NCI-H2107 treated with DMSO at 0.1 percent for 48 hours (cell line): Measurements from ENCODE around the gene NOM1.

Experiments used
- DNase-seq: peaks from one replicate; lab custom pipeline; 2025; ENCODE audit not compliant: unreplicated experiment; lab: John Stamatoyannopoulos, UW

The NOM1 gene

GRCh38 chr7:157014635-157015555, 65.4 kb downstream of the NOM1 start:
- no peak for DNase-seq

DNA sequence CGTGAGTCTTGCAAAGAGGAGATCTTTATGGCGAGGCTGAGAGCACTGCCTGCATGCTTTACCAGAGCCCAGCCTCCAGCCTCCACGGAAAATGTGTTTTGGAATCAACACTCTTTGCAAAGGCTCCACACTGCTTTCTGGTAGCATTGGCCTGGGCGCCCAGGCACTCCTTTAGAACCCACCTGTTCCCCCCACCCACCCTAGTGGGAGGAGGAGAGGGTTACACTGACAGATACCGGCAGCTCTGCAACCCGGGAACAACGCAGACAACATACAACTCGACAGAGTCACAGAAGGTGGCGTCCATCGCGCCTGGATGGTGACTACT, 66.5 kb downstream of the NOM1 start:
- DNase-seq = no peak

DNA sequence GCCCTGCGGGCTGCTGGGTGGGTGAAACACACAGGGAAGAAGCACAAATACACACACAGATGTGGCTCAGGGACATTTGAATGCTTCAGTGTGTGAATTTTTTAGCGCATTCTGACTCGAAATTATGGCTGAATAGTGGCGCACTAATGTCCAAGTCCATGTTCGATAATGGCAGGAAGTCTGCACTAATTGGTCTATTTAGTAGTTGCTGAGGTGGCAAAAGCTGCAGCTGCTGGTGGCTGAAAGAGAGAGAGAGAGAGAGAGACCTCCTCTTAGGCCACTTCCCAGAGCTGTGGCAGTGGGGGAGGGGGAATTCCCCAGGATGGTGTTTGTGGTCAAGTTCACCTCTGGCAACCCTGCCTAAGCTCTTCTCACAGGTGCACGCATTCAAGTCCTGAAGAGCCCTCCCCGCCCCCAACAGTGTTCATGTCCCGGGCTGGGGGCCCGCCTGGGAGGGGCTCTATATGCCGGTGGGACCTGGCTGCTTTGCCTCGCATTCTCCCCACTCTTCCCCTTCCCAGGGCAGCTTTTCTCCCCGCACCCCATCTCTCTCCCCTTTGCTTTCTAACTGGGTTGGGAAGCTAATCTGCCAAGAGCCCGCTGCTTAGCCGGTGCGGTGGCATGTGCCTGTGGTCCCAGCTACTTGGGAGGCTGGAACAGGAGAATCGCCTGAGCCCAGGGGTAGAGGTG, 67.0 kb downstream of the NOM1 start:
- DNase-seq = no peak

DNA sequence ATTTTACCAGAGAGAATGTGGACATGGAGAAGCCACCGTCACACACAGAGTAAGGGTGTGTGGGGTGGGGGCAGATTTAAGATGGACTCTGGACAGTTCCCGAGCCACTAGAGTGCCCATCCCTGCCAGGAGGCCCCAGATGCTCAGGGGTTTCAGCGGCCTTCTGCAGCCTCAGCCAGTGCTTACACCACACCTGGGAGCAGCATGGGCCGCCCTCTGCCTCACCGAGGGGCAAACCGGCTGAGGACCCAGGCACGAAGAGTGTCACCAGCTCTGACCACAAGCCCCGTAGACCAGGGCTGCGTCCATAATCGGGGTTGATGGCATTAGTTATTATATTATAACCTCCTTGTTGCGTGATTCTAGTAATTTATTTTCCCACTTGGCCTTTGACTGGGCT, 67.6 kb downstream of the NOM1 start:
- no peak for DNase-seq

DNA sequence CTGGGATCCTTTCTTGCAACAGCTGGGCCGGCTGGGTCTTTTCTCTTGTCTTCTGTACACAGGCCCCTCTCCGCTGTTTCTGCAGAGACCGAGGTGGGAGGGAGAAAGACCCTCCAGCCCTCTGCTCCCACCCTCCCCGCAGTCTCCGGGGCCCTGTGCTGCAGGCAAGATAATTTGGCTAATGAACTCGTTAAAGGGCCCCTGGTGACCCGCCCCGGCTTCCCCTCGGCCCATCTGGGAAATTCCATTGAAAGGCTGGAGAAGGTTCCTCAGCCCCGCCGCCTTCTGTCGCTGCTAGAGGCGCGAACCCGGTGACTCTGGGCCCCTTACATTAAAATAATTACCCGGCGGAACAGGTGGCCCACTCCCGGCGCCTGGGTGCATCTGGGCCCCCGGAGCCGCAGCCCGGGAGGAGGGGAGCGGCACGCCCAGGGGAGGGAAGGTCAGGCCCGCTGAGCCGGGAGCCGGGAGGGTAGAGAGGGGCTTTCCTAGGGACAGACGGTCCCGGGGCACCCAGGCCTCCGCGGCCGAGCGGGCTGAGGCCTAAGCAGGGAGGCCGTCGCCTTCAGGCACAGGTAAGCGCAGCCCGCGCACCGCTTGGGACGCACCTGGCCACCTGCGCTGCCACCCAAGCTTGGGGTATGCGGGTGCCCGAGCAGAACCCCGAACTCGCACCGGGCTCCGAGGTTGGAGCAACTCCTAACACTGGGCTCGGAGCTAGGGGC, 68.3 kb downstream of the NOM1 start:
- no peak for DNase-seq

DNA sequence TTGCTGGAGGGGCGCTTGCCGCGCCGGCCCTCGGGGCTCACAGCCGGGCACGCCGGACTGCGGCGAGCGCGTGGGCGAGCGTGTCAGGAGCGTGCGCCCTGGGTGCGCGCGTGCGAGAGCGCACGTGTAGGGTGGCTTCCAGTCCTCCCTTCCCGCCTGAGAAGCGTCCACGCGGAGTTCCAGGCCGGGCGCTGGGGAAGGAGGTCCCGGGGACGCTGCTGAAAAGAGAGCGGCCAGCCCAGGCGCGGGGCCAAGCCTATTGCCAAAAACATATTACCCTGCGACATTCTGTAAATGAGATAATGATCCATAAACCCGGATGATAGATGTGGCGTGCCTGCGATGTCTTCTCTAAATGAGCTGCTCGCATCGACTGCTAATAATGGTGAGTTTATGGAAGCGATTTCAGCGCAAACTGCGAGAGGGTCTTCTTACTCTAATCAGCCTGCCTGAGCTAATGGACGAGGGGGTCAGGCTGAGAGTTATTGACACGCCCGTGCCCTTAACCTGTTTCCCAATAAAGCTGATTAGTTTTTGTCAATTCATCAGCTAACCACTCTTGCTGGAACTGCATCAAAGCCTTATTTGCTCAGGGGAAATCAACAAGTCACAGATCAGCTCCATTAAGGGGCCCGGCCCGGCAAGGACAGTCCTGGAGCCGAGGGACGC, 69.0 kb downstream of the NOM1 start:
- DNase-seq = no peak

GRCh38 chr7:157018997-157019608, 69.6 kb downstream of the NOM1 start:
- DNase-seq = no peak

DNA sequence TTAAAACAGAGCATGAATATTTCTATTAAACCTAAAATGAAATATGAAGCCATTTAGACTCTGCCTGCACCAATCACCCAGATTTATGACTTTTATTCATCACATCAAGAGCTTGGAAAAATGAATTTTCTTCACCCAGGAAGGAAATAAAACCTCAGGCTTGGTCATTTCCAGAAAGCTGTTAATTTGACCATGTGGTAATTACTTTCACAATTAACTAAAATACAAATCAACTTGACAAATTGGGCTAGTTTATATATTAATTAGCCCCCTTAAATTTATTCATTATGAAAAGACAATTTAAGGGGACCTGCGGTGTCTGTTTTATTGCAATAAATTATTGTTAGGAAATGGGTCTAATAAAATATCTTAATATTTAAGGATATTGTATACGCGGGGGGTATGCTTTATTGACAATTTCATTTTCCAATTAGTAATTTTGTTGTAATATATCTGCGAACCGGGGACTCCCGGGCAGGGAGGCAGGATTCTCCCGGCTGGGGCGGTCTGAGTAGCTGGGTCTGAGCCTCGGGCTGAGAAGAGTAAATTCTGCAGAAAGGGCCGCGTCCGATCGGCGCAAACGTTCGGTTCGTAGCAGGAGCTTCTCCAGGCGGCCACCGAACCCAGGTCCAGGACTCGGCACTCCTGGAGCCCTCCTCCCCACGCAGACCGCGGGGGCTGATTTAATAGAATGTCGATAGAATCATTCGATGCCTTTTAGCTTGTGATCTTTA, 70.4 kb downstream of the NOM1 start:
- no peak for DNase-seq

- DNase-seq = no peak
These were observed 71.1 kb downstream of the NOM1 start for GRCh38 chr7:157020514-157021070.

- no peak for DNase-seq
These were observed 71.8 kb downstream of the NOM1 start for GRCh38 chr7:157021071-157021870.

DNA sequence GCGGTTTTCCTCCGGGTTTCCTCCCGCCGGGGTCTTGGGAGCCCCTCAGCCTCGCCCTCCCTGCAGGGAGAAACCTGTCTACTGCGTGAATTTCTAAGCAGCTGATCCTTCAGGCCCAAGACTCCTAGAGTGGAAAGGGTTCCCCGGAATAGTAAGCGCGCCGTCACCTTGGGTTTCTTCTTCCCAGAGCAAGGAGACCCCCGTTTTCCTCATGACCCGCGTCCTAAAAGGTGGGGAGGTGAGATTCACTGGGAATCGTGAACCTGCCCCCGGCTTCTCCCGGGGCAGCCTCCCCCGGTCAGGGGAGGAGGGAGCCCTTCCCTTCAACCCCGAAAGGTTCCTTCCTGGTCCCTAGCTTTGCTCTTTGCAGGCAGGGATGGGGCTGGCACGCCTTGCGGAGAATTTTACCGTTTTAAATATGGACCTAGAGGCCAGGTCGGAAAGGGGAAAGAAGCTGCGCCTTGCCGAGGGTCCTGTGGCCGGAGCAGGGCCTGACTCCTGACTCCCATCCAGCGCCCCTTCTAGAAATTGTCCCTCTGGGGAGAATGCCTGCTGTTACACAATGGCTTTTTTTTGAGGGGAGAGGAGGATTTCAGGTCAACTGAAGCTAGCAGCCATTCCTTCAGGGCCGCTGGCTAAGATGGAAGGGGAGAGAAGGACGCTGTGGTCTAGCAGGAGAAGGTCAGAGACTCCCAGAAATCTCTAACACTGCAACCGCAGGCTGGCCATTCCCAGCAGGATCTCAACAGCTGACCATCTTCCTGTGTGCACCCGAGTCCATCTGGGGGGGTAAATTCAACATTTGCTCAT, 72.6 kb downstream of the NOM1 start:
- no peak for DNase-seq
